CD4-positive, alpha-beta T cell (primary cell): ENCODE measurements around the gene PILRA. TPM values are rescaled to one million over a fixed set of nuclear protein-coding genes. Genes with fewer than 3 reads are reported as not detected.

Experiments
- ATAC-seq: fragments of 200-7000 bp; cut with Tn5 transposase; one replicate; pipeline ENCODE4 v1.10.0; 2022; ENCODE audit warnings: mild to moderate bottlenecking; ENCODE audit not compliant: poor library complexity
- CTCF ChIA-PET: fragments of 350-600 bp; sonication (Branson Sonifier 250); formaldehyde crosslinking; loops from one replicate; lab custom pipeline; 2021; ENCODE audit warnings: antibody characterized with exemption, inconsistent platforms; lab: Charles Lee
- POLR2A ChIA-PET: fragments of 350-600 bp; sonication (Branson Sonifier 250); formaldehyde crosslinking; loops from one replicate; lab custom pipeline; 2021; ENCODE audit warnings: antibody characterized with exemption, inconsistent platforms; lab: Charles Lee
- DNase-seq, 14 experiments: peaks; one replicate each; pipeline ENCODE4 v3.0.0-alpha.2; 2013 to 2020; ENCODE audit warnings: mixed read lengths in 2 of 14
- H3K27ac ChIP-seq, 2 donors: one replicate each; pipeline versions ENCODE4 v1.5.1 to v1.7.0; 2013; ENCODE audit warnings: low read length in 2 of 2, low read depth in 1 of 2, mild to moderate bottlenecking in 1 of 2
- H3K27me3 ChIP-seq, 2 experiments: 1 replicate in 1 of 2; 2 replicates in 1 of 2; pipeline versions ENCODE4 v1.6.1 to v1.7.0; 2013; ENCODE audit warnings: low read length in 2 of 2, control low read depth in 1 of 2, mild to moderate bottlenecking in 1 of 2, moderate library complexity in 1 of 2; ENCODE audit not compliant: insufficient read depth in 2 of 2, control insufficient read depth in 1 of 2
- H3K36me3 ChIP-seq: one replicate; pipeline ENCODE4 v1.6.1; 2013; ENCODE audit warnings: low read length, control low read depth; ENCODE audit not compliant: insufficient read depth
- H3K4me1 ChIP-seq: one replicate; pipeline ENCODE4 v1.6.1; 2013; ENCODE audit warnings: low read length, control low read depth; ENCODE audit not compliant: insufficient read depth
- H3K4me3 ChIP-seq: one replicate; pipeline ENCODE4 v1.5.1; 2013; ENCODE audit warnings: mild to moderate bottlenecking, low read length, moderate library complexity
- H3K9me3 ChIP-seq, 2 experiments: 1 replicate in 1 of 2; 2 replicates in 1 of 2; pipeline versions ENCODE4 v1.6.1 to v1.7.0; 2013; ENCODE audit warnings: low read length in 2 of 2, mild to moderate bottlenecking in 2 of 2, control low read depth in 1 of 2, moderate library complexity in 1 of 2; ENCODE audit not compliant: control insufficient read depth in 1 of 2, insufficient read depth in 1 of 2
- H3K27ac Mint-ChIP-seq: one replicate; pipeline ENCODE4 v1.8.0; 2020; ENCODE audit warnings: mixed read lengths
- H3K27me3 Mint-ChIP-seq: one replicate; pipeline ENCODE4 v1.8.0; 2021; ENCODE audit warnings: mixed read lengths
- H3K36me3 Mint-ChIP-seq: one replicate; pipeline ENCODE4 v1.8.0; 2021; ENCODE audit warnings: low read depth, mixed read lengths
- H3K4me1 Mint-ChIP-seq: one replicate; pipeline ENCODE4 v1.8.0; 2021; ENCODE audit warnings: low read depth, mixed read lengths
- H3K4me3 Mint-ChIP-seq: one replicate; pipeline ENCODE4 v1.8.0; 2020; ENCODE audit warnings: mild to moderate bottlenecking, mixed read lengths
- H3K9me3 Mint-ChIP-seq: one replicate; pipeline ENCODE4 v1.8.0; 2020; ENCODE audit warnings: mixed read lengths
- intact Hi-C, 2 experiments: fragments of 100-400 bp; cut with DNase I in 1 of 2; cut with micrococcal nuclease in 1 of 2; formaldehyde crosslinking; loops; one replicate each; pipeline versions ENCODE4 v1.15.1 to v1.9.0; 2023 to 2025; cut with DNase I, micrococcal nuclease
- total RNA-seq, 174 experiments: library from RNA in 2 of 174; stranded (reverse) in 2 of 174; gene quantifications; one replicate each; pipeline ENCODE4 v1.2.3 and lab custom pipeline; 2021 to 2026
- TF ChIP-seq, protein P1 (sequence below): fragments of 200-600 bp; IDR thresholded peaks from one replicate; pipeline ENCODE4 v1.8.0; 2022; ENCODE audit warnings: antibody characterized with exemption, mild to moderate bottlenecking

PILRA gene
- total RNA-seq, 2 experiments from 2014 or later: 4.6 to 5.3 TPM

GRCh38 chr7:100430493-100431285 lies 57.4 kb downstream of the PILRA start:
- peaks cover 61% of the 10 kb centered on the region for H3K4me1 Mint-ChIP-seq

GRCh38 chr7:100431286-100431735 lies 58.0 kb downstream of the PILRA start:
- Mint-ChIP-seq H3K4me1 (peaks cover 64% of the 10 kb centered on the region), H3K27ac (peak overlapping the region; percentile 100), H3K27me3 (peaks cover 11% of the 10 kb centered on the region), H3K9me3 (no peaks in the 10 kb centered on the region), H3K4me3 (peak overlapping the region; percentile 95), H3K36me3 (peaks cover 70% of the 10 kb centered on the region)
- DNase-seq (peak in 1 of 14 experiments; percentile 53), ATAC-seq (no peak)
- H3K27me3 ChIP-seq: no peaks in the 10 kb centered on the region
- H3K4me3 ChIP-seq: no peak overlapping the region
- peaks cover 70% of the 10 kb centered on the region for H3K4me1 ChIP-seq
- intact Hi-C loops: loop anchor here in 1 of 2 experiments (10.0 kb wide), 1 partner anchor 823 kb away; no protein-coding TSS in a partner anchor
- ChIA-PET POLR2A (interaction anchor here (3.9 kb wide), 1 partner anchor 8 kb away, joined by 84 read pairs; the partner anchor contains the start of gene PPP1R35), CTCF (no interaction called here)
- peak overlapping the region in 1 of 2 donors; percentile 35 for H3K27ac ChIP-seq
- H3K9me3 ChIP-seq: no peaks in the 10 kb centered on the region
- TF ChIP-seq, protein P1, sequence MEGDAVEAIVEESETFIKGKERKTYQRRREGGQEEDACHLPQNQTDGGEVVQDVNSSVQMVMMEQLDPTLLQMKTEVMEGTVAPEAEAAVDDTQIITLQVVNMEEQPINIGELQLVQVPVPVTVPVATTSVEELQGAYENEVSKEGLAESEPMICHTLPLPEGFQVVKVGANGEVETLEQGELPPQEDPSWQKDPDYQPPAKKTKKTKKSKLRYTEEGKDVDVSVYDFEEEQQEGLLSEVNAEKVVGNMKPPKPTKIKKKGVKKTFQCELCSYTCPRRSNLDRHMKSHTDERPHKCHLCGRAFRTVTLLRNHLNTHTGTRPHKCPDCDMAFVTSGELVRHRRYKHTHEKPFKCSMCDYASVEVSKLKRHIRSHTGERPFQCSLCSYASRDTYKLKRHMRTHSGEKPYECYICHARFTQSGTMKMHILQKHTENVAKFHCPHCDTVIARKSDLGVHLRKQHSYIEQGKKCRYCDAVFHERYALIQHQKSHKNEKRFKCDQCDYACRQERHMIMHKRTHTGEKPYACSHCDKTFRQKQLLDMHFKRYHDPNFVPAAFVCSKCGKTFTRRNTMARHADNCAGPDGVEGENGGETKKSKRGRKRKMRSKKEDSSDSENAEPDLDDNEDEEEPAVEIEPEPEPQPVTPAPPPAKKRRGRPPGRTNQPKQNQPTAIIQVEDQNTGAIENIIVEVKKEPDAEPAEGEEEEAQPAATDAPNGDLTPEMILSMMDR: no peak
- H3K36me3 ChIP-seq: peaks cover 30% of the 10 kb centered on the region

More at GRCh38 chr7:100430493-100431285, 57.4 kb downstream of the PILRA start:
- H3K27me3 ChIP-seq: no peaks in the 10 kb centered on the region
- intact Hi-C loops: loop anchor here in 1 of 2 experiments (10.0 kb wide), 1 partner anchor 824 kb away; no protein-coding TSS in a partner anchor
- Mint-ChIP-seq H3K9me3 (no peaks in the 10 kb centered on the region), H3K27ac (peak overlapping the region; percentile 100), H3K4me3 (peak overlapping the region; percentile 95), H3K36me3 (peaks cover 68% of the 10 kb centered on the region), H3K27me3 (peaks cover 11% of the 10 kb centered on the region)
- DNase-seq: peak in 9 of 14 experiments; percentile 13 to 70 (median 35)
- TF ChIP-seq, protein P1: no peak
- H3K4me1 ChIP-seq: peaks cover 70% of the 10 kb centered on the region
- ChIA-PET CTCF (interaction anchor here (1.2 kb wide), 1 partner anchor 129 kb away, joined by 3 read pairs; no protein-coding TSS in a partner anchor), POLR2A (interaction anchor here (0.6 to 3.9 kb wide), 24 partner anchors 8 to 1965 kb away, joined by 3 to 91 read pairs (median 6); partner anchors contain the start of genes BUD31, FBXO24, GAL3ST4 and LAMTOR4)
- H3K36me3 ChIP-seq: peaks cover 30% of the 10 kb centered on the region
- no peaks in the 10 kb centered on the region for H3K9me3 ChIP-seq
- ATAC-seq: no peak
- peak overlapping the region; percentile 96 for H3K4me3 ChIP-seq
- peak overlapping the region; percentile 74 to 100 for H3K27ac ChIP-seq

DNA sequence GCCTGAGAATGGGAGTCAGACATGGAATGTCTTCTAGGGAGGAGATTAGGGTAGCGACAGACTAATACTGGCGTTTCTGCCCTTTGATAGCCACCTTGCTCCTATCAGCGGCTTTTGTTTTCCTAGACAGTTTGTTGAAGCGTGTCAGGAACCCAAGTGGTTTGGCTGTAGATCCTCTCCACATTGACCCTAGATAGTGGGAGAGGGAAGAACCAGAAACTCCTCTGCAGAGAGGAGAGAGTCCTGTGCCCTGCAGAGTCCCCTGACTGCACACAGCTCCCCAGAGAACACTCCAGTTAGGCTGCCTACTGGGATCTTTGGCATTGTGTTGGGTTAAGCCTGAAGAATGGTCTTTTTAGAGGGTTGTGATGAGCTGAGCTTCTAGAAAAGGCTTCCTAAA lies 58.8 kb downstream of the PILRA start:
- ATAC-seq (no peak), DNase-seq (no peak)
- H3K27ac ChIP-seq: peak overlapping the region in 1 of 2 donors; percentile 16
- no peaks in the 10 kb centered on the region for H3K9me3 ChIP-seq
- H3K4me3 ChIP-seq: no peak overlapping the region
- no peaks in the 10 kb centered on the region for H3K27me3 ChIP-seq
- POLR2A ChIA-PET: no interaction called here
- CTCF ChIA-PET: no interaction called here
- peaks cover 67% of the 10 kb centered on the region for H3K4me1 Mint-ChIP-seq
- peaks cover 11% of the 10 kb centered on the region for H3K27me3 Mint-ChIP-seq
- H3K9me3 Mint-ChIP-seq: no peaks in the 10 kb centered on the region
- H3K36me3 Mint-ChIP-seq: peaks cover 74% of the 10 kb centered on the region
- peak overlapping the region; percentile 100 for H3K27ac Mint-ChIP-seq
- TF ChIP-seq, protein P1: no peak
- intact Hi-C loops: loop anchor here in 1 of 2 experiments (10.0 kb wide), 1 partner anchor 823 kb away; no protein-coding TSS in a partner anchor
- peak overlapping the region; percentile 95 for H3K4me3 Mint-ChIP-seq
- peaks cover 30% of the 10 kb centered on the region for H3K36me3 ChIP-seq
- peaks cover 76% of the 10 kb centered on the region for H3K4me1 ChIP-seq
